NB4 (cell line): Measurements from ENCODE around the gene SOBP.

ENCODE experiments used
- POLR2A ChIP-seq: IDR thresholded peaks from 2 replicates; pipeline ENCODE4 v1.6.1; 2011; ENCODE audit warnings: mild to moderate bottlenecking; ENCODE audit not compliant: insufficient read length; ENCODE audit errors: extremely low read depth
- TF ChIP-seq, protein P1 (sequence below): IDR thresholded peaks from one replicate; pipeline ENCODE4 v1.5.1; 2012; ENCODE audit warnings: low read depth, low read length
- TF ChIP-seq, protein P2 (sequence below): IDR thresholded peaks from 2 replicates; pipeline ENCODE4 v1.6.1; 2011; ENCODE audit warnings: low read depth, low read length

DNA sequence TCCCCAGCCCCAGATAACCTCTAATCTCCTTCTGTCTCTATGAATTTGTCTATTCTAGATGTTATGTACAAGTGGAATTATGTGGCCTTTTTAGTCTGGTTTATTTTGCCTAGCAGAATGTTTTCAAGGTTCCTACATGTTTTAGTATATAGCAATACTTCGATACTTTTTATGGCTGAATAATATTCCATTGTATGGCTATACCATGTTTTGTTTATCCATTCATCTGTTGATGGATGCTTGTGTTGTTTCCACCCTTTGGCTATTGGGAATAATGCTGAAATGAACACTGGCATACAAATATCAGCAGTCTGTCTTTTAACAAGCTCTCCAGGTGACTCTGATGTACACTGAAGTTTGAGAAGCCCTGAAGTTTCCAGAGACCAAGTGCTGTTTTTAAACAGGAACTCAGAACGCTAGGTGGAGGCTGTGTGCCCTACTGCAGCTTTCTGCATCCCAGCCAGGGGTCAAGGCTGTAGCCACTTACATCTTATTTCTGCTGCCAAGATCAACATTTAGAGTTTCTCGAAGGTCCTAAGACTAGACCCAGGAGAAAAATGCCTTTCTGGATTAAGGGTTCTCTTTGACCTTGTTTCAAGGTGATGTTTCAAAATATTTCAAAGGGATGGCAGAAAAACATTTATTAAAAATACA, 123.0 kb downstream of the SOBP start:
- TF ChIP-seq, protein P1, sequence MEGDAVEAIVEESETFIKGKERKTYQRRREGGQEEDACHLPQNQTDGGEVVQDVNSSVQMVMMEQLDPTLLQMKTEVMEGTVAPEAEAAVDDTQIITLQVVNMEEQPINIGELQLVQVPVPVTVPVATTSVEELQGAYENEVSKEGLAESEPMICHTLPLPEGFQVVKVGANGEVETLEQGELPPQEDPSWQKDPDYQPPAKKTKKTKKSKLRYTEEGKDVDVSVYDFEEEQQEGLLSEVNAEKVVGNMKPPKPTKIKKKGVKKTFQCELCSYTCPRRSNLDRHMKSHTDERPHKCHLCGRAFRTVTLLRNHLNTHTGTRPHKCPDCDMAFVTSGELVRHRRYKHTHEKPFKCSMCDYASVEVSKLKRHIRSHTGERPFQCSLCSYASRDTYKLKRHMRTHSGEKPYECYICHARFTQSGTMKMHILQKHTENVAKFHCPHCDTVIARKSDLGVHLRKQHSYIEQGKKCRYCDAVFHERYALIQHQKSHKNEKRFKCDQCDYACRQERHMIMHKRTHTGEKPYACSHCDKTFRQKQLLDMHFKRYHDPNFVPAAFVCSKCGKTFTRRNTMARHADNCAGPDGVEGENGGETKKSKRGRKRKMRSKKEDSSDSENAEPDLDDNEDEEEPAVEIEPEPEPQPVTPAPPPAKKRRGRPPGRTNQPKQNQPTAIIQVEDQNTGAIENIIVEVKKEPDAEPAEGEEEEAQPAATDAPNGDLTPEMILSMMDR = no peak
- TF ChIP-seq, protein P2, sequence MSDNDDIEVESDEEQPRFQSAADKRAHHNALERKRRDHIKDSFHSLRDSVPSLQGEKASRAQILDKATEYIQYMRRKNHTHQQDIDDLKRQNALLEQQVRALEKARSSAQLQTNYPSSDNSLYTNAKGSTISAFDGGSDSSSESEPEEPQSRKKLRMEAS = no peak
- TF ChIP-seq POLR2A = no peak
